PC-9 (cell line): ENCODE measurements around the gene DLG2.

Source experiments
- EZH2 ChIP-seq: fragments of 200-600 bp; sonication (generic); IDR thresholded peaks from 2 replicates; pipeline ENCODE4 v1.8.0; 2017; ENCODE audit warnings: antibody characterized with exemption, low read depth
- TF ChIP-seq, protein P1 (sequence below): fragments of 200-600 bp; sonication (generic); conservative IDR thresholded peaks from 2 replicates; pipeline ENCODE4 v1.6.1; 2017; ENCODE audit warnings: mixed run types, antibody characterized with exemption, mild to moderate bottlenecking, moderate library complexity

DNA sequence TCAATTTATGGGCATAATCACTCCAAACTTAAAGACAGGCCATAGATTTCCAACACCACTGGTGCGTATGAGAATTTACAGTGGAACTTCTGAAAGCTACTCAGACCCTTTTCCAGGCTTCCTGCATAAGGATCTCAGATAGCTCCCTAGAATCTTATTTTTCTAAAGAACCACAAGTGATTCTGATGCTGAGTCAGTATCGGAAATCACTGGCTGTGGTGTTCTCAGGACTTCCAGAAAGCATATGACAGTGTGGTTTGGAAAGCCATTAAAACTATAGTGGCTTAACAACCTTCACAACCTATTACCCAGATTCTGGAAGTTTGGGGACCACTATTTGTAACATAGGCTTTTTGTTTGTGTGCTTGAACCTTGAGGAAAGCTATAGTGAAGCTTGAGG, 756.0 kb downstream of the DLG2 start:
- TF ChIP-seq, protein P1, sequence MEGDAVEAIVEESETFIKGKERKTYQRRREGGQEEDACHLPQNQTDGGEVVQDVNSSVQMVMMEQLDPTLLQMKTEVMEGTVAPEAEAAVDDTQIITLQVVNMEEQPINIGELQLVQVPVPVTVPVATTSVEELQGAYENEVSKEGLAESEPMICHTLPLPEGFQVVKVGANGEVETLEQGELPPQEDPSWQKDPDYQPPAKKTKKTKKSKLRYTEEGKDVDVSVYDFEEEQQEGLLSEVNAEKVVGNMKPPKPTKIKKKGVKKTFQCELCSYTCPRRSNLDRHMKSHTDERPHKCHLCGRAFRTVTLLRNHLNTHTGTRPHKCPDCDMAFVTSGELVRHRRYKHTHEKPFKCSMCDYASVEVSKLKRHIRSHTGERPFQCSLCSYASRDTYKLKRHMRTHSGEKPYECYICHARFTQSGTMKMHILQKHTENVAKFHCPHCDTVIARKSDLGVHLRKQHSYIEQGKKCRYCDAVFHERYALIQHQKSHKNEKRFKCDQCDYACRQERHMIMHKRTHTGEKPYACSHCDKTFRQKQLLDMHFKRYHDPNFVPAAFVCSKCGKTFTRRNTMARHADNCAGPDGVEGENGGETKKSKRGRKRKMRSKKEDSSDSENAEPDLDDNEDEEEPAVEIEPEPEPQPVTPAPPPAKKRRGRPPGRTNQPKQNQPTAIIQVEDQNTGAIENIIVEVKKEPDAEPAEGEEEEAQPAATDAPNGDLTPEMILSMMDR: no peak
- TF ChIP-seq EZH2: no peak
